Tibial artery (tissue), 4 donors: ENCODE data around the gene DPP7.

Experiments
- DNase-seq, 2 donors: peaks; one replicate each; pipeline ENCODE4 v3.0.0-alpha.2; 2019
- H3K27ac ChIP-seq, 2 donors: fragments of 200-600 bp; sonication (generic) in 1 of 2; 1 replicate in 1 of 2; 2 replicates in 1 of 2; pipeline ENCODE4 v1.5.1; 2018 to 2019; ENCODE audit warnings: mild to moderate bottlenecking in 1 of 2
- H3K27me3 ChIP-seq, 2 donors: fragments of 200-600 bp; sonication (generic) in 1 of 2; one replicate each; pipeline versions ENCODE4 v1.5.1 to v1.6.0; 2016 to 2019
- H3K36me3 ChIP-seq, 3 donors: fragments of 200-600 bp; sonication (generic) in 2 of 3; one replicate each; pipeline ENCODE4 v1.5.1; 2016 to 2019; ENCODE audit warnings: mild to moderate bottlenecking in 2 of 3
- H3K4me1 ChIP-seq, 4 donors: fragments of 200-600 bp; sonication (generic) in 2 of 4; 1 replicate in 3 of 4; 2 replicates in 1 of 4; pipeline ENCODE4 v1.5.1; 2016 to 2019
- H3K4me3 ChIP-seq, 2 donors: fragments of 200-600 bp; sonication (generic) in 1 of 2; 1 replicate in 1 of 2; 2 replicates in 1 of 2; pipeline ENCODE4 v1.5.1; 2018 to 2019; ENCODE audit warnings: mild to moderate bottlenecking in 2 of 2
- H3K9me3 ChIP-seq, 3 donors: fragments of 200-600 bp; sonication (generic) in 1 of 3; one replicate each; pipeline ENCODE4 v1.5.1; 2016 to 2019
- intact Hi-C: fragments of 100-400 bp; cut with DNase I; formaldehyde crosslinking; loops from one replicate; pipeline ENCODE4 v1.15.0; 2023; ENCODE audit warnings: low total_unique reads
- TF ChIP-seq, protein P1 (sequence below), 2 experiments: fragments of 200-600 bp in 1 of 2; fragments of 450-650 bp in 1 of 2; IDR thresholded peaks; one replicate each; pipeline ENCODE4 v1.5.1; 2017 to 2019; ENCODE audit warnings: antibody characterized with exemption in 2 of 2, mild to moderate bottlenecking in 1 of 2, moderate library complexity in 1 of 2

Gene DPP7

GRCh38 chr9:137114613-137115393 is at the start of gene DPP7:
Gene DPP7, minus strand, starts transcription at chr9:137114733. Its CDS starts 20 bp downstream, at chr9:137114713.
- H3K36me3 ChIP-seq: peaks cover 0 to 36% (median 24%) of the 10 kb centered on the region in 3 donors
- peak; percentile 61 to 84 for DNase-seq
- H3K4me3 ChIP-seq: peak within 1 kb of the TSS; percentile 77 to 82
- no peaks in the 10 kb centered on the region for H3K9me3 ChIP-seq
- peaks cover 0 to 19% (median 13%) of the 10 kb centered on the region in 4 donors for H3K4me1 ChIP-seq
- peak within 1 kb of the TSS; percentile 41 to 66 for H3K27ac ChIP-seq
- H3K27me3 ChIP-seq: peaks cover 0 to 40% of the 10 kb centered on the region in 2 donors
- TF ChIP-seq, protein P1, sequence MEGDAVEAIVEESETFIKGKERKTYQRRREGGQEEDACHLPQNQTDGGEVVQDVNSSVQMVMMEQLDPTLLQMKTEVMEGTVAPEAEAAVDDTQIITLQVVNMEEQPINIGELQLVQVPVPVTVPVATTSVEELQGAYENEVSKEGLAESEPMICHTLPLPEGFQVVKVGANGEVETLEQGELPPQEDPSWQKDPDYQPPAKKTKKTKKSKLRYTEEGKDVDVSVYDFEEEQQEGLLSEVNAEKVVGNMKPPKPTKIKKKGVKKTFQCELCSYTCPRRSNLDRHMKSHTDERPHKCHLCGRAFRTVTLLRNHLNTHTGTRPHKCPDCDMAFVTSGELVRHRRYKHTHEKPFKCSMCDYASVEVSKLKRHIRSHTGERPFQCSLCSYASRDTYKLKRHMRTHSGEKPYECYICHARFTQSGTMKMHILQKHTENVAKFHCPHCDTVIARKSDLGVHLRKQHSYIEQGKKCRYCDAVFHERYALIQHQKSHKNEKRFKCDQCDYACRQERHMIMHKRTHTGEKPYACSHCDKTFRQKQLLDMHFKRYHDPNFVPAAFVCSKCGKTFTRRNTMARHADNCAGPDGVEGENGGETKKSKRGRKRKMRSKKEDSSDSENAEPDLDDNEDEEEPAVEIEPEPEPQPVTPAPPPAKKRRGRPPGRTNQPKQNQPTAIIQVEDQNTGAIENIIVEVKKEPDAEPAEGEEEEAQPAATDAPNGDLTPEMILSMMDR (IDR thresholded peaks at IDR 0.05): no peak
- intact Hi-C loops: no loop called here

DNA sequence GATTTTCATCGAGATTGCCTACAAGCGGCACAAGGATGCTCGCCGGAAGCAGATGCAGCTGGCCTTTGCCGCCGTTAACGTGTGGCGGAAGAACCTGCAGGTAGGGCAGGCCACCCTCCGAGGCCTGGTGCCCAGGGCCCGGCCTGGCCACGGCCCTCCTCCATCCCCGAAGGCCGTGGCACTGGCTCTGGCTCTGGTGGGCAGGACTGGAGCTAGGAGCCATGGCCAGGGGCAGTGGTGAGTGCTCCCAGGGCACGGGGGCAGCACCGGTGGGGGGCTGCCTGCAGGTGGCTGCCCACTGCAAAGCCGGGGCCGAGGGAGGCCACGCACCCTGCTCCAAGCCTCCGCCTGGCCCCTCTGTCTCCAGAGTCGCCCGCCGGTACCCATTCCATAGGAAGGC is 49.3 kb upstream of the DPP7 start:
- no peak overlapping the region for H3K4me3 ChIP-seq
- H3K27ac ChIP-seq: no peak overlapping the region
- H3K36me3 ChIP-seq: no peaks in the 10 kb centered on the region
- intact Hi-C loops: no loop called here
- TF ChIP-seq, protein P1 (IDR thresholded peaks at IDR 0.05): no peak
- H3K4me1 ChIP-seq: peaks cover 0 to 56% (median 36%) of the 10 kb centered on the region in 4 donors
- peaks cover 10 to 100% of the 10 kb centered on the region in 2 donors for H3K27me3 ChIP-seq
- no peaks in the 10 kb centered on the region for H3K9me3 ChIP-seq
- DNase-seq: no peak

DNA sequence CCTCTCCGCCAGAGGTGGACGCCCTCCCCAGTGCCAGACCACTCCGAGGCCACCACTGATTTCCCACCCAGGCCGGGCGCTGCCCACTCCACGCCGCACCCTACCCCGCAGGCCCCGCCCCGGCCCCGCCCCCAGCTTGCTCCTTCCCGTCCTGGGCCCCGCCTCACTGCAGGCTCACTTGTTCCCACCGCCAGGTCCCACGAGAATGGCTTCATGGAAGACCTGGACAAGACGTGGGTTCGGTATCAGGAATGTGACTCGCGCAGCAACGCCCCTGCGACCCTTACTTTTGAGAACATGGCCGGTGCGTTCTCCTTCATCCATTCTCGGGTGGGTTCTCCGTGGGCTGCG is 48.8 kb upstream of the DPP7 start:
- Histone ChIP-seq H3K27me3 (peaks cover 10 to 100% of the 10 kb centered on the region in 2 donors), H3K4me1 (peaks cover 0 to 51% (median 31%) of the 10 kb centered on the region in 4 donors), H3K9me3 (no peaks in the 10 kb centered on the region), H3K27ac (no peak overlapping the region), H3K36me3 (no peaks in the 10 kb centered on the region), H3K4me3 (peak overlapping the region; percentile 4 to 39)
- intact Hi-C loops: no loop called here
- TF ChIP-seq, protein P1 (IDR thresholded peaks at IDR 0.05): no peak
- DNase-seq: no peak

- Histone ChIP-seq H3K27me3 (peaks cover 10 to 100% of the 10 kb centered on the region in 2 donors), H3K36me3 (no peaks in the 10 kb centered on the region), H3K4me3 (peak overlapping the region; percentile 4 to 39), H3K4me1 (peaks cover 0 to 45% (median 25%) of the 10 kb centered on the region in 4 donors), H3K9me3 (no peaks in the 10 kb centered on the region), H3K27ac (no peak overlapping the region)
- no peak for DNase-seq
- TF ChIP-seq, protein P1 (IDR thresholded peaks at IDR 0.05): no peak
- intact Hi-C loops: no loop called here
Observed at GRCh38 chr9:137162505-137163364, 48.2 kb upstream of the DPP7 start.

DNA sequence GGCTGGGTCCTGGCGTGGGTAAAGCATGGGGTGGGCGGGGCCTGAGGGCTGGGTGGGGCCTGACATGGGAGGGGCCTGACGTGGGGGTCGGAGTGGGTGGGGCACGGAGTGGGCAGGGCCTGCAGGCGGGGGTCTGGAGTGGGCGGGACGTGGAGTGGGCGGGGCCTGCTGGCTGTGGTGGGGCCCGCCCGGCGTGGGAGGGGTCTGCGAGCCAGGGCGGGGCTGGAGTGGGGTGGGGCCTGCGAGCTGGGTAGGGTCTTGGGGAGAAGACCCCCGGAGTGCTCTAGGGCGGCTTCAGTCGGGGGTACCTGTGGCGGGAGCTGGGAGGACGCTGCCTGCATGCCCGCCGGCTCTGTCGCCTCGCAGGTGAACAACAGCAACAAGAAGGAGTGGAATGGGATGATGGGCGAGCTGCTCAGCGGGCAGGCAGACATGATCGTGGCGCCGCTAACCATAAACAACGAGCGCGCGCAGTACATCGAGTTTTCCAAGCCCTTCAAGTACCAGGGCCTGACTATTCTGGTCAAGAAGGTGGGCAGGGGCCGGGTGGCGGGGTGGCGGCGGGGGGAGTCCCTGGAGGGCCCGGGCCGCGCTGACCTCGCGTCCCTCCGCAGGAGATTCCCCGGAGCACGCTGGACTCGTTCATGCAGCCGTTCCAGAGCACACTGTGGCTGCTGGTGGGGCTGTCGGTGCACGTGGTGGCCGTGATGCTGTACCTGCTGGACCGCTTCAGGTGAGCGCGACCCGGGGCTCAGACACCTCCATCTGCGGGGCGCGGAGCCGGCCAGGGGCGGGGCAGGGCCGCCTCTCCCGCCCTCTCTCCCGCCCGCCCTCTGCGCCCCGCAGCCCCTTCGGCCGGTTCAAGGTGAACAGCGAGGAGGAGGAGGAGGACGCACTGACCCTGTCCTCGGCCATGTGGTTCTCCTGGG is 47.3 kb upstream of the DPP7 start:
- H3K4me1 ChIP-seq: peaks cover 0 to 40% (median 21%) of the 10 kb centered on the region in 4 donors
- intact Hi-C loops: no loop called here

More for the DNA sequence above, 47.3 kb upstream of the DPP7 start:
- no peak for DNase-seq
- Histone ChIP-seq H3K9me3 (no peaks in the 10 kb centered on the region), H3K27ac (no peak overlapping the region), H3K27me3 (peaks cover 11 to 100% of the 10 kb centered on the region in 2 donors), H3K36me3 (no peaks in the 10 kb centered on the region), H3K4me3 (no peak overlapping the region)
- TF ChIP-seq, protein P1 (IDR thresholded peaks at IDR 0.05): no peak
